CD8-positive, alpha-beta memory T cell (primary cell): ENCODE measurements around the gene RETREG2. TPM values are rescaled to one million over a fixed set of nuclear protein-coding genes. Genes with fewer than 3 reads are reported as not detected.

Experiments
- CTCF ChIA-PET: fragments of 350-600 bp; sonication (Branson Sonifier 250); formaldehyde crosslinking; loops from one replicate; lab custom pipeline; 2021; ENCODE audit warnings: antibody characterized with exemption; lab: Charles Lee
- POLR2A ChIA-PET: fragments of 350-600 bp; sonication (Branson Sonifier 250); formaldehyde crosslinking; loops from one replicate; lab custom pipeline; 2021; ENCODE audit warnings: antibody characterized with exemption; lab: Charles Lee
- DNase-seq, 5 donors: peaks; one replicate each; pipeline versions ENCODE4 v3.0.0 to v3.0.0-alpha.2; 2020 to 2022; ENCODE audit warnings: mixed read lengths in 1 of 5
- H3K27ac ChIP-seq: one replicate; pipeline ENCODE4 v1.7.0; 2013; ENCODE audit warnings: low read depth, mild to moderate bottlenecking, low read length, moderate library complexity
- H3K27me3 ChIP-seq: 2 replicates; pipeline ENCODE4 v1.7.0; 2013; ENCODE audit warnings: low read length, mild to moderate bottlenecking; ENCODE audit not compliant: insufficient read depth, poor library complexity, severe bottlenecking
- H3K36me3 ChIP-seq: 2 replicates; pipeline ENCODE4 v1.7.0; 2013; ENCODE audit warnings: mild to moderate bottlenecking, low read length, moderate library complexity; ENCODE audit not compliant: insufficient read depth
- H3K4me1 ChIP-seq: 2 replicates; pipeline ENCODE4 v1.7.0; 2013; ENCODE audit warnings: mild to moderate bottlenecking, low read length, moderate library complexity; ENCODE audit not compliant: insufficient read depth
- H3K4me3 ChIP-seq: 2 replicates; pipeline ENCODE4 v1.7.0; 2013; ENCODE audit warnings: mild to moderate bottlenecking, low read length
- H3K9me3 ChIP-seq: 2 replicates; pipeline ENCODE4 v1.7.0; 2013; ENCODE audit warnings: mild to moderate bottlenecking, low read length
- H3K27ac Mint-ChIP-seq, 8 donors: one replicate each; pipeline ENCODE4 v1.8.0; 2020 to 2021; ENCODE audit warnings: mixed read lengths in 8 of 8, mild to moderate bottlenecking in 6 of 8, inconsistent platforms in 3 of 8, moderate library complexity in 3 of 8
- H3K27me3 Mint-ChIP-seq, 2 donors: one replicate each; pipeline ENCODE4 v1.8.0; 2020 to 2021; ENCODE audit warnings: mixed read lengths in 2 of 2, mild to moderate bottlenecking in 1 of 2, moderate library complexity in 1 of 2
- H3K36me3 Mint-ChIP-seq, 3 donors: one replicate each; pipeline ENCODE4 v1.8.0; 2020 to 2021; ENCODE audit warnings: mixed read lengths in 3 of 3, inconsistent platforms in 1 of 3, mild to moderate bottlenecking in 1 of 3
- H3K4me1 Mint-ChIP-seq, 3 donors: one replicate each; pipeline ENCODE4 v1.8.0; 2020 to 2021; ENCODE audit warnings: mixed read lengths in 3 of 3, inconsistent platforms in 1 of 3, mild to moderate bottlenecking in 1 of 3
- H3K4me3 Mint-ChIP-seq, 7 donors: one replicate each; pipeline ENCODE4 v1.8.0; 2020 to 2021; ENCODE audit warnings: mixed read lengths in 7 of 7, mild to moderate bottlenecking in 6 of 7, moderate library complexity in 4 of 7, inconsistent platforms in 2 of 7
- H3K9me3 Mint-ChIP-seq, 5 donors: one replicate each; pipeline ENCODE4 v1.8.0; 2020 to 2022; ENCODE audit warnings: mixed read lengths in 5 of 5, mild to moderate bottlenecking in 3 of 5, moderate library complexity in 2 of 5, inconsistent platforms in 1 of 5
- polyA plus RNA-seq: library from polyadenylated mRNA; unstranded; fragments of 300-500 nt; fragmentation: Illumina TruSeq; gene quantifications from one replicate; pipeline ENCODE4 v1.2.3, GENCODE V29; 2021
- total RNA-seq, 2 experiments: library from RNA; stranded (reverse); gene quantifications; one replicate each; pipeline ENCODE4 v1.2.3, GENCODE V29; 2021

The RETREG2 gene
- total and polyA plus RNA-seq, 3 experiments from 2014 or later, result 65.9 to 76.1 (median 67.6) TPM

GRCh38 chr2:219234331-219234730 is 56.3 kb downstream of the RETREG2 start:
- ChIA-PET POLR2A (no interaction called here), CTCF (interaction anchor here (0.7 kb wide), 1 partner anchor 43 kb away, joined by 3 read pairs; no protein-coding TSS in a partner anchor)
- Mint-ChIP-seq H3K36me3 (peaks cover 3 to 82% (median 17%) of the 10 kb centered on the region in 3 donors), H3K27ac (peak overlapping the region in 3 of 8 donors; percentile 29 to 66 (median 61)), H3K9me3 (no peaks in the 10 kb centered on the region), H3K4me1 (peaks cover 24 to 50% (median 31%) of the 10 kb centered on the region in 3 donors), H3K4me3 (peak overlapping the region in 1 of 7 donors; percentile 69), H3K27me3 (no peaks in the 10 kb centered on the region)
- Histone ChIP-seq H3K27me3 (no peaks in the 10 kb centered on the region), H3K4me1 (peaks cover 21% of the 10 kb centered on the region), H3K36me3 (peaks cover 65% of the 10 kb centered on the region), H3K4me3 (no peak overlapping the region), H3K9me3 (no peaks in the 10 kb centered on the region), H3K27ac (no peak overlapping the region)
- DNase-seq, result no peak

Other genes starting within 250 kb of the RETREG2 start
- not detected for gene CDK5R2, start 218.6 kb upstream of the RETREG2 start, total RNA-seq
- not detected for gene CDK5R2, start 218.6 kb upstream of the RETREG2 start, polyA plus RNA-seq
- not detected for gene FEV, start 193.1 kb upstream of the RETREG2 start, total RNA-seq
- not detected for gene FEV, start 193.1 kb upstream of the RETREG2 start, polyA plus RNA-seq
- not detected for gene CRYBA2, start 184.9 kb upstream of the RETREG2 start, total RNA-seq
- gene CRYBA2, start 184.9 kb upstream of the RETREG2 start, polyA plus RNA-seq, result not detected
- not detected for gene CFAP65, start 136.8 kb upstream of the RETREG2 start, total RNA-seq
- gene CFAP65, start 136.8 kb upstream of the RETREG2 start, polyA plus RNA-seq, result not detected
- gene IHH, start 117.4 kb upstream of the RETREG2 start, total RNA-seq, result not detected
- gene IHH, start 117.4 kb upstream of the RETREG2 start, polyA plus RNA-seq, result not detected
- gene NHEJ1, start 17.5 kb upstream of the RETREG2 start, total RNA-seq, result 10 to 100 TPM; 22.4 to 24.5 TPM
- gene NHEJ1, start 17.5 kb upstream of the RETREG2 start, polyA plus RNA-seq, result 26.3 TPM
- 1 to 10 TPM; 2.3 to 2.6 TPM for gene SLC23A3, start 8.2 kb upstream of the RETREG2 start, total RNA-seq
- gene SLC23A3, start 8.2 kb upstream of the RETREG2 start, polyA plus RNA-seq, result not detected
- 10 to 100 TPM; 66.2 to 67.0 TPM for gene CNPPD1, start 1.4 kb upstream of the RETREG2 start, total RNA-seq
- gene CNPPD1, start 1.4 kb upstream of the RETREG2 start, polyA plus RNA-seq, result 74.3 TPM
- 10 to 100 TPM; 32.4 to 36.8 TPM for gene ZFAND2B, start 28.5 kb downstream of the RETREG2 start, total RNA-seq
- gene ZFAND2B, start 28.5 kb downstream of the RETREG2 start, polyA plus RNA-seq, result 86.0 TPM
- 10 to 100 TPM; 22.1 to 22.8 TPM for gene ABCB6, start 40.7 kb downstream of the RETREG2 start, total RNA-seq
- gene ABCB6, start 40.7 kb downstream of the RETREG2 start, polyA plus RNA-seq, result 2.1 TPM
- gene ATG9A, start 51.4 kb downstream of the RETREG2 start, total RNA-seq, result 10 to 100 TPM; 46.1 to 52.9 TPM
- 32.0 TPM for gene ATG9A, start 51.4 kb downstream of the RETREG2 start, polyA plus RNA-seq
- 10 to 100 TPM; 72.4 to 76.0 TPM for gene ANKZF1, start 51.5 kb downstream of the RETREG2 start, total RNA-seq
- 32.5 TPM for gene ANKZF1, start 51.5 kb downstream of the RETREG2 start, polyA plus RNA-seq
- gene GLB1L, start 67.2 kb downstream of the RETREG2 start, total RNA-seq, result 1 to 10 TPM; 2.6 to 3.5 TPM
- 0.99 TPM for gene GLB1L, start 67.2 kb downstream of the RETREG2 start, polyA plus RNA-seq
- 10 to 100 TPM; 23.0 to 26.1 TPM for gene STK16, start 67.2 kb downstream of the RETREG2 start, total RNA-seq
- 18.6 TPM for gene STK16, start 67.2 kb downstream of the RETREG2 start, polyA plus RNA-seq
- gene TUBA4B, start 75.0 kb downstream of the RETREG2 start, total RNA-seq, result not detected
- not detected for gene TUBA4B, start 75.0 kb downstream of the RETREG2 start, polyA plus RNA-seq
- 100 to 1,000 TPM; 175 to 178 TPM for gene TUBA4A, start 75.6 kb downstream of the RETREG2 start, total RNA-seq
- gene TUBA4A, start 75.6 kb downstream of the RETREG2 start, polyA plus RNA-seq, result 234 TPM
- gene DNAJB2, start 101.1 kb downstream of the RETREG2 start, total RNA-seq, result 10 to 100 TPM; 48.5 to 56.4 TPM
- gene DNAJB2, start 101.1 kb downstream of the RETREG2 start, polyA plus RNA-seq, result 5.9 TPM
- gene PTPRN, start 131.1 kb downstream of the RETREG2 start, total RNA-seq, result under 1 TPM in 1 of 2 experiments, not detected in 1; 0.11 TPM
- not detected for gene PTPRN, start 131.1 kb downstream of the RETREG2 start, polyA plus RNA-seq
- gene RESP18, start 154.5 kb downstream of the RETREG2 start, total RNA-seq, result not detected
- not detected for gene RESP18, start 154.5 kb downstream of the RETREG2 start, polyA plus RNA-seq
- gene DNPEP, start 209.6 kb downstream of the RETREG2 start, total RNA-seq, result 100 to 1,000 TPM; 112 to 116 TPM
- 69.1 TPM for gene DNPEP, start 209.6 kb downstream of the RETREG2 start, polyA plus RNA-seq
- gene DES, start 240.1 kb downstream of the RETREG2 start, total RNA-seq, result not detected
- gene DES, start 240.1 kb downstream of the RETREG2 start, polyA plus RNA-seq, result not detected